Tibial nerve (tissue), 4 donors: Measurements from ENCODE around the gene MACO1.

Source experiments
- CTCF ChIP-seq, 5 experiments: fragments of 200-600 bp in 3 of 5; fragments of 450-650 bp in 2 of 5; sonication (generic) in 3 of 5; IDR thresholded peaks; one replicate each; pipeline ENCODE4 v1.5.1; 2016 to 2019; ENCODE audit warnings: antibody characterized with exemption in 5 of 5, mild to moderate bottlenecking in 3 of 5, moderate library complexity in 2 of 5
- EP300 ChIP-seq, 2 donors: sonication (generic); formaldehyde crosslinking; IDR thresholded peaks; one replicate each; pipeline ENCODE4 v1.6.1; 2017; ENCODE audit warnings: antibody characterized with exemption in 2 of 2, mild to moderate bottlenecking in 1 of 2
- POLR2A ChIP-seq, 2 donors: fragments of 450-650 bp; IDR thresholded peaks; one replicate each; pipeline ENCODE4 v1.6.1; 2017; ENCODE audit warnings: antibody characterized with exemption in 2 of 2, mild to moderate bottlenecking in 2 of 2, moderate library complexity in 2 of 2

- TF ChIP-seq POLR2A (IDR thresholded peaks at IDR 0.05) (no peak), EP300 (IDR thresholded peaks at IDR 0.05) (no peak), CTCF (IDR thresholded peaks at IDR 0.05) (no peak)
Observed at GRCh38 chr1:25515033-25515432, 84.3 kb downstream of the MACO1 start.
